Immature natural killer cell (primary cell): ENCODE data around the gene FCRL3. TPM values are rescaled to one million over a fixed set of nuclear protein-coding genes. Genes with fewer than 3 reads are reported as not detected.
A peak's percentile ranks its signal among the peaks of the same experiment; 100 is the strongest.

Source experiments
- DNase-seq, 3 donors: peaks; one replicate each; pipeline ENCODE4 v3.0.0; 2022; ENCODE audit warnings: mixed read lengths in 1 of 3
- H3K27ac Mint-ChIP-seq, 6 donors: one replicate each; pipeline ENCODE4 v1.8.0; 2020; ENCODE audit warnings: mixed read lengths in 6 of 6, mild to moderate bottlenecking in 5 of 6, inconsistent platforms in 4 of 6, moderate library complexity in 3 of 6
- H3K27me3 Mint-ChIP-seq, 3 donors: one replicate each; pipeline ENCODE4 v1.8.0; 2020 to 2021; ENCODE audit warnings: low read depth in 3 of 3, mild to moderate bottlenecking in 3 of 3, mixed read lengths in 3 of 3, moderate library complexity in 3 of 3, inconsistent platforms in 1 of 3
- H3K36me3 Mint-ChIP-seq, 3 donors: one replicate each; pipeline ENCODE4 v1.8.0; 2020; ENCODE audit warnings: mixed read lengths in 3 of 3, inconsistent platforms in 2 of 3, mild to moderate bottlenecking in 2 of 3
- H3K4me1 Mint-ChIP-seq, 2 donors: one replicate each; pipeline ENCODE4 v1.8.0; 2020; ENCODE audit warnings: inconsistent platforms in 2 of 2, mild to moderate bottlenecking in 2 of 2, mixed read lengths in 2 of 2, moderate library complexity in 1 of 2
- H3K4me3 Mint-ChIP-seq, 5 donors: one replicate each; pipeline ENCODE4 v1.8.0; 2020; ENCODE audit warnings: mild to moderate bottlenecking in 5 of 5, mixed read lengths in 5 of 5, inconsistent platforms in 3 of 5, moderate library complexity in 3 of 5
- H3K9me3 Mint-ChIP-seq, 6 donors: one replicate each; pipeline ENCODE4 v1.8.0; 2020; ENCODE audit warnings: mild to moderate bottlenecking in 6 of 6, mixed read lengths in 6 of 6, inconsistent platforms in 4 of 6, moderate library complexity in 3 of 6
- polyA plus RNA-seq, 3 donors: library from polyadenylated mRNA; unstranded; fragments of 300-500 nt; fragmentation: Illumina TruSeq; gene quantifications; one replicate each; pipeline ENCODE4 v1.2.3, GENCODE V29; 2021

Gene FCRL3
- polyA plus RNA-seq, 3 donors from 2014 or later: 60.3 to 119 (median 115) TPM

- H3K9me3 Mint-ChIP-seq: peaks cover 0 to 2% (median 0%) of the 10 kb centered on the region in 6 donors
- peaks cover 0 to 13% (median 3%) of the 10 kb centered on the region in 3 donors for H3K36me3 Mint-ChIP-seq
- peaks cover 0 to 8% (median 2%) of the 10 kb centered on the region in 3 donors for H3K27me3 Mint-ChIP-seq
- H3K27ac Mint-ChIP-seq: peak overlapping the region; percentile 69 to 87 (median 84)
- peaks cover 59 to 66% of the 10 kb centered on the region in 2 donors for H3K4me1 Mint-ChIP-seq
- H3K4me3 Mint-ChIP-seq: peak overlapping the region in 3 of 5 donors; percentile 14 to 39 (median 26)
- DNase-seq: no peak
Measured at GRCh38 chr1:157704878-157705277, 4.3 kb upstream of the FCRL3 start.

GRCh38 chr1:157703981-157704380, 3.4 kb upstream of the FCRL3 start:
- Mint-ChIP-seq H3K4me3 (peak overlapping the region in 2 of 5 donors; percentile 18 to 51), H3K27me3 (peaks cover 0 to 8% (median 2%) of the 10 kb centered on the region in 3 donors), H3K27ac (peak overlapping the region; percentile 70 to 83 (median 76))

GRCh38 chr1:157702308-157702825, 1.8 kb upstream of the FCRL3 start:
- H3K4me1 Mint-ChIP-seq: peaks cover 81 to 87% of the 10 kb centered on the region in 2 donors

More at GRCh38 chr1:157703981-157704380, 3.4 kb upstream of the FCRL3 start:
- DNase-seq: no peak
- Mint-ChIP-seq H3K36me3 (peaks cover 0 to 13% (median 3%) of the 10 kb centered on the region in 3 donors), H3K4me1 (peaks cover 65 to 70% of the 10 kb centered on the region in 2 donors), H3K9me3 (peaks cover 0 to 2% (median 0%) of the 10 kb centered on the region in 6 donors)

DNA sequence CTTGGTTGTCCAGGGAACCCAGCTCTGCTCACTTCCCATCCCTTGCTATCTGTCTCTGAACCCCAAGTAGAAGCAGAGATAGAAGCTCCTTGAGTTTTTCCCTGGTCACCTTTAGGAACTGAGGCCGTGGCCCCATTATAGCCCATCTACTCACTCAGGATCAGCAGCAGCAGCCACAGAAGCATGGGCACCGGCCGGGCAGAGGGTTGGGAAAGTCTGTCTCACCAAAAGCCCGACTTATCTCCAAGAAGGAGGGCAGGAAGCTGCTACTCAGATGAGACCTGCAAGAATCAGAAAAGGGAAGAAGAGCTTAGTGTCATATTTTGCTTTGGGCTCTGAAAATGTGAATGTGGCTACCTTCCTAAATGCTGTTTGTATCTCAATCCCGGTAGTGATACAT, 264 bp downstream of the FCRL3 start:
- Mint-ChIP-seq H3K9me3 (peaks cover 0 to 2% (median 0%) of the 10 kb centered on the region in 6 donors), H3K27me3 (peaks cover 0 to 12% (median 2%) of the 10 kb centered on the region in 3 donors), H3K36me3 (peaks cover 7 to 25% (median 17%) of the 10 kb centered on the region in 3 donors), H3K4me3 (peak overlapping the region; percentile 87 to 97 (median 92)), H3K27ac (peak overlapping the region; percentile 90 to 99 (median 96)), H3K4me1 (peaks cover 95 to 98% of the 10 kb centered on the region in 2 donors)
- DNase-seq: no peak

More at GRCh38 chr1:157702308-157702825, 1.8 kb upstream of the FCRL3 start:
- peak in 1 of 3 donors; percentile 24 for DNase-seq
- H3K36me3 Mint-ChIP-seq: peaks cover 0 to 14% (median 7%) of the 10 kb centered on the region in 3 donors
- H3K27me3 Mint-ChIP-seq: peaks cover 0 to 8% (median 2%) of the 10 kb centered on the region in 3 donors
- H3K27ac Mint-ChIP-seq: peak overlapping the region; percentile 90 to 99 (median 96)
- peaks cover 0 to 2% (median 0%) of the 10 kb centered on the region in 6 donors for H3K9me3 Mint-ChIP-seq
- peak overlapping the region; percentile 47 to 70 (median 64) for H3K4me3 Mint-ChIP-seq

DNA sequence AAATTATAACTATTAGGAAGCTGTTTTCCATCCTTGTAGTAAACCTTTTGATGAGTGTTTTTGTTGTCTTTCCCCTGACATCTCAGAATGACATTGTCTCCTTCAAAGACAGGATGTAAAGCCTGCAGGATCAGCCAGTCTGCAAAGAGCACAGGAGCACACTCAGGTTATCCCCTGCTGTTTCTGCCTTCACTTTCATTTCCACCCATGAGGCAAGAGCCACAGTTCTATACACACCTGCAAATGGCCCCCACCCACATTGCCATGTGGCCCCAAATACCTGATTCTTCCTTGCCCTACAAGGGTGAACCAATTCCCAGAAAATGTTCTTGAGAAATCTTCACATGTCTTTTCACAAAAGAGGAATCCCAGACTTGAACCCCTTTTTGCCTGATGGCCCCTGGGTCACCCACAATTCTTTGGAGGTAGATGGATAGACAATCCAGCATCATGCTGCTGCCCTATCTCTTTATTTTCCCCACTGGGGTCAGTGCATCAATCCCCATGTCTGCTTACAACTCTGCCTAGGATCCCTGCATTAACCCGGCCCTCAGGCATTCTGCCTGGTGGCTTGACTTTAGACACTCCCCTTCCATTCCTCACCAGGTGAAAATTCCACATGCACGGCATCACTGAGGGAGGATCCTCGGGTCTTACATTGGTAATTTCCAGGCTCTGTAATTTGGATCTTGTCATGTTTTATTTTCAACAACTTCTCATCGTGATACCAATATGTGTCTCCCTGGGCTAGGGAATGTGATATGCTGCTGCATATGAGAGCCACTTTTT, 2.6 kb downstream of the FCRL3 start:
- peaks cover 97 to 100% of the 10 kb centered on the region in 2 donors for H3K4me1 Mint-ChIP-seq
- peak overlapping the region; percentile 90 to 99 (median 96) for H3K27ac Mint-ChIP-seq
- no peak for DNase-seq
- peaks cover 2 to 12% (median 2%) of the 10 kb centered on the region in 3 donors for H3K27me3 Mint-ChIP-seq
- H3K36me3 Mint-ChIP-seq: peaks cover 24 to 47% (median 40%) of the 10 kb centered on the region in 3 donors
- peak overlapping the region; percentile 87 to 97 (median 92) for H3K4me3 Mint-ChIP-seq
- peaks cover 0 to 2% (median 0%) of the 10 kb centered on the region in 6 donors for H3K9me3 Mint-ChIP-seq

GRCh38 chr1:157696966-157697628, 3.5 kb downstream of the FCRL3 start:
- Mint-ChIP-seq H3K27ac (peak overlapping the region; percentile 90 to 99 (median 96)), H3K27me3 (peaks cover 0 to 8% (median 2%) of the 10 kb centered on the region in 3 donors), H3K4me1 (peaks cover 95 to 100% of the 10 kb centered on the region in 2 donors)

GRCh38 chr1:157695417-157695816, 5.2 kb downstream of the FCRL3 start:
- Mint-ChIP-seq H3K36me3 (peaks cover 24 to 55% (median 46%) of the 10 kb centered on the region in 3 donors), H3K4me3 (peak overlapping the region; percentile 52 to 97 (median 90)), H3K27me3 (peaks cover 0 to 4% (median 2%) of the 10 kb centered on the region in 3 donors), H3K4me1 (peaks cover 91 to 99% of the 10 kb centered on the region in 2 donors), H3K27ac (peak overlapping the region; percentile 93 to 99 (median 96)), H3K9me3 (no peaks in the 10 kb centered on the region)
- DNase-seq: no peak

More at GRCh38 chr1:157696966-157697628, 3.5 kb downstream of the FCRL3 start:
- Mint-ChIP-seq H3K9me3 (no peaks in the 10 kb centered on the region), H3K36me3 (peaks cover 24 to 44% (median 33%) of the 10 kb centered on the region in 3 donors), H3K4me3 (peak overlapping the region; percentile 87 to 97 (median 92))
- peak; percentile 26 to 32 (median 29) for DNase-seq

GRCh38 chr1:157691285-157691920, 9.2 kb downstream of the FCRL3 start:
- DNase-seq: no peak
- Mint-ChIP-seq H3K4me1 (peaks cover 85 to 98% of the 10 kb centered on the region in 2 donors), H3K36me3 (peaks cover 40 to 67% (median 60%) of the 10 kb centered on the region in 3 donors), H3K9me3 (no peaks in the 10 kb centered on the region), H3K27ac (peak overlapping the region; percentile 17 to 82 (median 70)), H3K27me3 (peaks cover 2% of the 10 kb centered on the region in 3 donors), H3K4me3 (peak overlapping the region in 2 of 5 donors; percentile 10 to 17)

- no peak overlapping the region for H3K27ac Mint-ChIP-seq
- peaks cover 0 to 2% (median 0%) of the 10 kb centered on the region in 3 donors for H3K27me3 Mint-ChIP-seq
- peaks cover 58 to 86% (median 60%) of the 10 kb centered on the region in 3 donors for H3K36me3 Mint-ChIP-seq
- no peak for DNase-seq
- no peak overlapping the region for H3K4me3 Mint-ChIP-seq
- H3K4me1 Mint-ChIP-seq: peaks cover 49 to 60% of the 10 kb centered on the region in 2 donors
- no peaks in the 10 kb centered on the region for H3K9me3 Mint-ChIP-seq
Measured at GRCh38 chr1:157682710-157683437, 17.7 kb downstream of the FCRL3 start.

DNA sequence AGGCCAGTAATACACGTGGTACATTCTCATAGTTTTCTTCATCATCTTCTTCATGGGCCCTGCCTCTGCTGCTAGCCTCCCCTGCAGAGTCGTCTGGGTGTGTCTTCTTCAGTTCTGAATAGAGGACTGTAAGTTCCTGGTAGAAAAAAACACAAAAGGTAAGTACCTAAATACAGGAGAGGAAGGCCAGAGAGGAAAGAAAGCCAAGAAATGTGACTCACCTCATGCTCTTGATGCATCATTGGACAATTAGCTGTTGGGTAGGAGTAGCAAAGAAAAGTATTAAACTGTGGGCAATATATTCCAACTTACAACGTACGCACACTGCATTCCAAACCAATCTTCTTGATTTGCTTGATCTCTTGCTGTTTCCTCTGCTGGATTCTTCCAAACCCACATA, 21.8 kb downstream of the FCRL3 start:
- no peak overlapping the region for H3K4me3 Mint-ChIP-seq
- peaks cover 64 to 88% (median 76%) of the 10 kb centered on the region in 3 donors for H3K36me3 Mint-ChIP-seq
- peaks cover 0 to 2% (median 0%) of the 10 kb centered on the region in 6 donors for H3K9me3 Mint-ChIP-seq
- peaks cover 33 to 53% of the 10 kb centered on the region in 2 donors for H3K4me1 Mint-ChIP-seq
- DNase-seq: no peak
- peaks cover 0 to 3% (median 0%) of the 10 kb centered on the region in 3 donors for H3K27me3 Mint-ChIP-seq
- peak overlapping the region in 5 of 6 donors; percentile 16 to 78 (median 50) for H3K27ac Mint-ChIP-seq

DNA sequence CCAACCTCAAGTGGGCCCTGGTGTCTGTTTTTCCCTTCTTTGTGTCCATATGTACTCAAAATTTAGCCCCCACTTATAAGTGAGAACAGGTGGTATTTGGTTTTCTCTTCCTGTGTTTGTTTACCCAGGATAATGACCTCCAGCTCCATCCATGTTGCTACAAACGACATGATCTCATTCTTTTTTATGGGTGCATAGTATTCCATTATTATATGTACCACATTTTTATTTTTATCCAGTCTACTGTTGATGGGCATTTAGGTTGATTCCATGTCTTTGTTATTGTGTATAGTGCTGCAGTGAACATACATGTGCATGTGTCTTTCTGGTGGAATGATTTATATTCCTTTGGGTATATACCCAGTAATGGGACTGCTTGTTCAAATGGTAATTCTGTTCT, 27.6 kb downstream of the FCRL3 start:
- H3K4me3 Mint-ChIP-seq: no peak overlapping the region
- H3K36me3 Mint-ChIP-seq: peaks cover 59 to 85% (median 76%) of the 10 kb centered on the region in 3 donors
- H3K27me3 Mint-ChIP-seq: peaks cover 0 to 3% (median 0%) of the 10 kb centered on the region in 3 donors
- no peak overlapping the region for H3K27ac Mint-ChIP-seq
- DNase-seq: no peak
- peaks cover 22 to 35% of the 10 kb centered on the region in 2 donors for H3K4me1 Mint-ChIP-seq
- peaks cover 6 to 23% (median 17%) of the 10 kb centered on the region in 6 donors for H3K9me3 Mint-ChIP-seq

DNA sequence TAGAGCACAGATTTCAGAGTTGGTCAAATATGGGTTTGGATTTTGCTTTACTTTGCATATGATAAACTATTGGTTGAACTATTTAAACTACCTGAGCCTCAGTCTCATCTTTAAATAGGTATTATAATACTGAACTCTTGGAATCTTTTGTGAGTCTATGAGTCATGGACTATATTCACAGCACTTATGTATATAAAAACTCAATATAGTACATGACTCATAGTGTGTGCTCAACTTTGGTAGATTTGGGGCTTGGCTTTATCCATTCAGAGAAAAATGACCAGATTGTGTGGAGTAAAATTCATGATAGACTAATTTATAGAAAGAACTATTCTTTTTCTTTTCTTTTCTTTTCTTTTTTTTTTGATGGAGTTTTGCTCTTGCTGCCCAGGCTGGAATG, 28.7 kb downstream of the FCRL3 start:
- peaks cover 7 to 27% (median 17%) of the 10 kb centered on the region in 6 donors for H3K9me3 Mint-ChIP-seq
- peaks cover 51 to 78% (median 70%) of the 10 kb centered on the region in 3 donors for H3K36me3 Mint-ChIP-seq

More for the DNA sequence above, 28.7 kb downstream of the FCRL3 start:
- Mint-ChIP-seq H3K27ac (no peak overlapping the region), H3K4me1 (peaks cover 18 to 24% of the 10 kb centered on the region in 2 donors), H3K27me3 (peaks cover 0 to 6% (median 0%) of the 10 kb centered on the region in 3 donors), H3K4me3 (no peak overlapping the region)
- DNase-seq: no peak
